ENCODE measurements around the gene TMTC1. TPM values are rescaled to one million over a fixed set of nuclear protein-coding genes. Genes with fewer than 3 reads are reported as not detected.

Gene TMTC1
- polyA plus RNA-seq, 1 donor (not counting 4 experiments of a cell fraction or from before 2014, with no cell fraction given): 3.7 TPM

- TF ChIP-seq CTCF (optimal IDR thresholded peaks at IDR 0.05 in 1 of 3, IDR thresholded peaks at IDR 0.05 in 1 of 3, conservative IDR thresholded peaks at IDR 0.05 in 1 of 3; ENCODE audit: extremely low read depth in 1 of 3, insufficient read depth in 2 of 3, low read length in 3 of 3): no peak
- FAIRE-seq (no peak), DNase-seq (ENCODE audit: low read depth, low spot score) (no peak)
- no peaks in the 10 kb centered on the region for H4K20me1 ChIP-seq (ENCODE audit: control insufficient read depth, extremely low read depth, insufficient read depth, low read length)
- H3K9ac ChIP-seq (ENCODE audit: control insufficient read depth, extremely low read depth, insufficient read depth, low read length): no peak overlapping the region
- H3K4me3 ChIP-seq (ENCODE audit: control insufficient read depth in 2 of 3, extremely low read depth in 1 of 3, insufficient read depth in 2 of 3, low read depth in 1 of 3, low read length in 3 of 3): no peak overlapping the region
- H3K27me3 ChIP-seq (ENCODE audit: control insufficient read depth, extremely low read depth, insufficient read depth, low read length): no peaks in the 10 kb centered on the region
- no peak overlapping the region for H2AFZ ChIP-seq (ENCODE audit: control insufficient read depth, low read length)
- no peaks in the 10 kb centered on the region for H3K4me1 ChIP-seq (ENCODE audit: control insufficient read depth, extremely low read depth, insufficient read depth, low read length)
- H3K9me1 ChIP-seq (ENCODE audit: control insufficient read depth, extremely low read depth, insufficient read depth, low read length): no peaks in the 10 kb centered on the region
- dilution Hi-C loops (cut with MboI; ENCODE audit: extremely low pct_ligation_motif_present, low sequenced_read_pairs): no loop called here
- H3K27ac ChIP-seq (ENCODE audit: control insufficient read depth, insufficient read depth, low read length): no peak overlapping the region
- no peaks in the 10 kb centered on the region for H3K9me3 ChIP-seq (ENCODE audit: control insufficient read depth, low read depth, low read length)
- no peak overlapping the region for H3K4me2 ChIP-seq (ENCODE audit: control insufficient read depth, extremely low read depth, insufficient read depth, low read depth, low read length)
- H3K36me3 ChIP-seq (ENCODE audit: control insufficient read depth in 2 of 2, extremely low read depth in 1 of 2, insufficient read depth in 2 of 2, low read length in 2 of 2): no peaks in the 10 kb centered on the region
- no peaks in the 10 kb centered on the region for H3K79me2 ChIP-seq (ENCODE audit: control insufficient read depth, insufficient read depth, low read length)
Measured at GRCh38 chr12:29516431-29516875, 267.3 kb downstream of the TMTC1 start.

GRCh38 chr12:29510591-29511185, 273.1 kb downstream of the TMTC1 start:
- no peak for TF ChIP-seq EZH2 (IDR thresholded peaks at IDR 0.05; ENCODE audit: low read length)
- TF ChIP-seq CTCF (optimal IDR thresholded peaks at IDR 0.05 in 1 of 3, IDR thresholded peaks at IDR 0.05 in 1 of 3, conservative IDR thresholded peaks at IDR 0.05 in 1 of 3; ENCODE audit: extremely low read depth in 1 of 3, insufficient read depth in 2 of 3, low read length in 3 of 3): no peak
- dilution Hi-C loops (cut with MboI; ENCODE audit: extremely low pct_ligation_motif_present, low sequenced_read_pairs): no loop called here
- Histone ChIP-seq H3K4me3 (ENCODE audit: control insufficient read depth in 2 of 3, extremely low read depth in 1 of 3, insufficient read depth in 2 of 3, low read depth in 1 of 3, low read length in 3 of 3) (no peak overlapping the region), H4K20me1 (ENCODE audit: control insufficient read depth, extremely low read depth, insufficient read depth, low read length) (no peaks in the 10 kb centered on the region), H3K79me2 (ENCODE audit: control insufficient read depth, insufficient read depth, low read length) (no peaks in the 10 kb centered on the region), H2AFZ (ENCODE audit: control insufficient read depth, low read length) (peak overlapping the region; percentile 10), H3K27ac (ENCODE audit: control insufficient read depth, insufficient read depth, low read length) (no peak overlapping the region), H3K4me2 (ENCODE audit: control insufficient read depth, extremely low read depth, insufficient read depth, low read depth, low read length) (no peak overlapping the region), H3K36me3 (ENCODE audit: control insufficient read depth in 2 of 2, extremely low read depth in 1 of 2, insufficient read depth in 2 of 2, low read length in 2 of 2) (no peaks in the 10 kb centered on the region), H3K27me3 (ENCODE audit: control insufficient read depth, extremely low read depth, insufficient read depth, low read length) (no peaks in the 10 kb centered on the region), H3K9me3 (ENCODE audit: control insufficient read depth, low read depth, low read length) (no peaks in the 10 kb centered on the region), H3K4me1 (ENCODE audit: control insufficient read depth, extremely low read depth, insufficient read depth, low read length) (peaks cover 4% of the 10 kb centered on the region), H3K9ac (ENCODE audit: control insufficient read depth, extremely low read depth, insufficient read depth, low read length) (no peak overlapping the region), H3K9me1 (ENCODE audit: control insufficient read depth, extremely low read depth, insufficient read depth, low read length) (no peaks in the 10 kb centered on the region)
- DNase-seq (ENCODE audit: low read depth, low spot score): no peak
- FAIRE-seq: no peak
